IPS DF 4.7 (cell line): ENCODE measurements around the gene TTC8.
A peak's percentile ranks its signal among the peaks of the same experiment; 100 is the strongest.
"Not testable (repeated sequence)": the region's sequence is repeated elsewhere in the genome, so short reads cannot be mapped to it uniquely, and the experiment has no call there.

Experiments used
- DNase-seq: peaks from one replicate; pipeline ENCODE4 v3.0.0-alpha.2; 2013; ENCODE audit warnings: low spot score; ENCODE audit errors: extremely low read depth

Gene TTC8

DNA sequence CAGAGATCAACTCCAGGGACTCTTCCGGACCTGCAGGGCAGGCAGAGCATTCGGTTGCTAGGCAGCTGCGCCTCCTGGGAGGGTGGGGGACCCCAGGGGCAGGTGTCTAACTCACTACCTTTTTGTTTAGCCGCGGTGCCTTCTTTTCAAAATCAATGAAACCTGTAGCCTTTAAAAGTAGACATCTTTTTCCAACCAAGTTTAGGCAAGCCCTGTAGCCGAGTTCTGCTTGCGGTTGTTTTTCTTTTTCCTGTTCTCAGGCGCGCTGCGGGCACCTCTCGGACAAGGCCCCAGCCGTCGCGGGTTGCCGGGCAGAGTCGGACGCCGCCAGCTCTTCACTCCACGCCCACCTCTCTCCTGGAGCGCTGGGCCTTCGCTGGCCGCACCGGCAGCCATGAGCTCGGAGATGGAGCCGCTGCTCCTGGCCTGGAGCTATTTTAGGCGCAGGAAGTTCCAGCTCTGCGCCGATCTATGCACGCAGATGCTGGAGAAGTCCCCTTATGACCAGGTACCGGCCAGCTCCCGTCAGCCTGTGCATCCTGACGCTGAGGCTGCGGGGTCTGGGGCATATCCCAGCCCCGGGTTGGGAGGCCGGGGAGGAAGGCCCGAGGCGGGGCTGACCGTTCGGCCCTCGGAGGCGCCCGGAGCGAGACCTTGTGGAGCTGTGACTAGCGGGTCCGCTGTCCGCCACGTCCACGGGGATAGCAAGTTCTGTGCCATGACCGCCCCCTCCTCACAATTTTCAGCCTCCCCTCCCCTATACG, at the start of gene TTC8:
Gene TTC8 (plus strand): TSS at position 338 of the 764 bp plus-strand sequence. CDS start 57 bp downstream, at position 395.
- DNase-seq, result peak; percentile 30

DNA sequence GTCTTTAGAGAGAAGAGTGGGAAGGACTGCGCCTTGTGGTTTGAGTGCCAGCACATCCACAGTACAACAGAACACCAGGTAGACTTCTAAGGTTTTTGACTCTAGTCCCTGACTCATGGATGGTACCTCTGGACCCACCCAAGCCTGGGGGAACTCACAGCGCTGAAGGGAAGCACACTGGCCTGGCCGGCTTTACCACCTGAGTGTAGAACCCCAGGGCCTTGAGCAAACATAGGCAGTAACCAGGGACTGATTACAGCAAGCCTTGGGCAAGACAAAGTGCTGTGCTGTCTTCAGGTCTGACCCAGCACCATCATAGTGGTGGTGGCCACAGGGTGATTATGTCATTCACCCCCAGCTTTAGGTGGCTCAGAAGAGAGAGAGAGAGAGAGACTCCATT, 48.9 kb upstream of the TTC8 start:
- no peak for DNase-seq

DNA sequence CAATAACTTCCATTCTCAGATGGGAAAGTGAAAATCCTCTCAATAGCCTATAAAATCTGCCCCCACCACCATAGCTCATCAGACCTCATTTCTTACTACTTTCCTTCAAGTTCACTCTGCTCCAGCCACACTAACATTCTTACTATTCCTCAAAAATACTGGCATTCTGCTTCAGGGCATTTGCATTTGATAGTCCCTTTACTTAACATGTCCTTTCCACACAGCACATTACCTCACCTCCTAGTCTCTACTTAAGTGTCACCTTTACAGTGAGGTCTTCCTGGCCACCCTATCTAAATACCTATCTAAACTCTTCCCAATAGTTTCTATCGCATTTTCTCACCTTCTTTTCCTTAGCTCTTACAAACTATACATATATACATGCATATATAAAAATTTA, 38.5 kb upstream of the TTC8 start:
- no peak for DNase-seq

DNA sequence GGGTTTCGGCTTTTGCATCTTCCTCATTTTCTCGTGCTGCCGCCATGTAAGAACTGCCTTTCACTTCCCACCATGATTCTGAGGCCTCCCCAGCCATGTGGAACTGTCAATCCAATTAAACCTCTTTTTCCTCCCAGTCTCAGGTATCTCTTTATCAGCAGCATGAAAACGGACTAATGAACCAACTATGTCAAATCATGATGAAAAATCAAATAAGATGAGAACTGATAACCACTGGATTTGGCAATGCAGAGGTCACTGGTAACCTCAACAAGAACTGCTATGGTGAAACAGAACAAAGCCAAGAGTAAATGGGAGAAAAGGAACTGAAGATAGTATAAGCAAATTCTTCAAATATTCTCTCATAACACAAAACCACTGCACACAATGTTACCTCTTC, 37.7 kb upstream of the TTC8 start:
- no peak for DNase-seq

DNA sequence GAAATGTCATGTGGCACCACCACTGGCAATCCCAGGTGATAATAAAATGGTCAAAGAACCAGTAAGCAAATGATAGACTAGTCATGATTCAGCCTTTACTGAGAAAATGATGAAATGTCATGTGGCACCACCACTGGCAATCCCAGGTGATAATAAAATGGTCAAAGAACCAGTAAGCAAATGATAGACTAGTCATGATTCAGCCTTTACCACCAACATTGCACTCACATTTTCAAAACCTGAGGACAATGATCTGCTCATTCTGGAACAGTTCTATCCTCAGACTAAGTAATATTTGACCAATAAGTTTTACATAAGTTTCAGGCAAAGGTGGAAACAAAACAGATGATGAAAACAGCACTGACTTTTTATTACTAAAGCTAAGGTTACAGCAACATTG, 34.9 kb upstream of the TTC8 start:
- not testable (repeated sequence) for DNase-seq

DNA sequence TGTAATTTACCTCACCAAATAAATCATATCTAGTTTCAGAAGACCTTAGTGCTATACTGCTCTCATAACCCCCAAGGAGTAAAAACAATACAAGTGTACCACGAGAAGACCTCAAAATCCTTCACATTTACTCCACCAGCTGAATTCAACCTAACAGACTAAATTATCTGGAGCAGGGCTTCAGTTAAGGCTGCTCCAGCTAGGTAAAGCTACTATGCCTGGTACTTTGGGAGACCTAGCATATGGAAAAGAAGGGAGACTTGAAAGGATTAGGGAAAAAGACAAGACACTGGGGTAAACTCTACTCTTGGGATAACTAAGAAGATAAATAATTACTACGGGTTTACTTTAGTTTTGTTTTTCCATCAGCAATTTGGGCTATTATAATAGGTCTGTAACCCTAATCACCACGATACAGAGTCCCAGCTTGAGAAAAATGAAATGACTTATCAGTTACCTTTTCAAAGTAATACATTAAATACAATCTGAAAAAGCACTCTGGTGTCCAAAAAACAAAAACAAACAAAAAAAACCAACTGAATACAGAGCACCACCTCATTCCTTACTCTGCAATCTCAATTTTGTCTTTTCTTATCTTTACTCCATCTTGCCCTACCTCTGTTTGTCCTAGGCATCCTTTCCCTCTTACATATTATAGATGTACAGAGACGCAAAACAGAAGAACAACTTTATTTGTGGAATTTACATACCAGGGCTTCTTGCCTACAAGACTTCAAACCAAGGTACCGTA, 33.8 kb upstream of the TTC8 start:
- no peak for DNase-seq

DNA sequence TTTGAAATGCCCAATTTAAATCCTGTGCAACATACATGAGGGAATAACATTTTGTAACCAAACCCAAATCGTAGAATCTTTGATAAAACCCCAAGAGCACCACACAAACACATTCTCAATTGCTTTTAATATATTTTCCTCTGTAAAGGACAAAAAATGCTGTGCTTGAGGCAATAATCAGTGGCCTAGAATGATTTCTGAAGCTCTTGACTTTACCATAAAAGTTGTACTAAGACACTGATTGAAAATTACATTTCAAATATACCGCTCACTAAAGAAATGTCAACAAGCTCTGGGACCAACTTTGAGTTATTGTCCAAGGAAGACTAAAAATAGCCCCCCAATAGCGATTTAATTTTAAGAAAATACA, 33.2 kb upstream of the TTC8 start:
- DNase-seq, result no peak

DNA sequence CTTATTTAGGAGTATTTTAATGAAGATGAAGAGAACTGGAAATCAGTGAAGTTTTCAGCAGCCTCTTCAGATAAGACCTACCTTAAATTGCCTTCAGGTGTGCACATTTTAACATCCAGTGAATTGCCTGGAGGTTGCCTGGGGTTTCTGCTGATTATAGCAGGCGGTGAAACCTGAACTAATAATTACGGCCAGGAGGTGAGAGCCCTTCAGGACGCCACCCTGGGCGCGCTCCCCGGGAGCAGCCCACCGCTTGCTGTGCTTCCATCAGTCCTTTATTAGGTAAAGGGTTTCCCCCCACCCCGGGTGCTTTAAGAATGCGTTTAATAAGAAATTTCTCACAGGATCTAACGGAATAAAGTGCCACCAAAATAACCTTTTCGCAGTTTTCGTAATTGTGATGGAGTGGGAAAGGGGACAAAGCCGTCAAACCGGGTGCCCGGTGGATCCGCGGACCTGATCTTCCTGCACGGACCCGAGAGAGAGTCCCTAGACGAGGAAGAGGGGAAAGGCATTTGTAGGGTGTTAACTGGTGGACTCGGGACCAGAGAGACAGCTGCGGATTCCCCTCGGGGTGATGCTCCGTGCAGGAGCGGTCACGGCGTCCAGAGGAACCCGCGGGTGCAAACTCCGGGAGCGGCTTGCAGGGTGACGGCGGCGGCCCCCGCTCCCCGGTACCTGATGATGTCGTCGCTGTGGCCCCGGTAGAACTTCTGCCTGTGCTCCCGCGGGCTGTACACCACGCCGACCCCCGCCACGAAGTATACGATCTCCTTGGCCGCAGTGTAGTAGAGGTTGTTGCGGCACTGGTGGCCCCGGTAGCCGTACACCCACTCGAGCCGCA, 32.6 kb upstream of the TTC8 start:
- DNase-seq, result no peak

DNA sequence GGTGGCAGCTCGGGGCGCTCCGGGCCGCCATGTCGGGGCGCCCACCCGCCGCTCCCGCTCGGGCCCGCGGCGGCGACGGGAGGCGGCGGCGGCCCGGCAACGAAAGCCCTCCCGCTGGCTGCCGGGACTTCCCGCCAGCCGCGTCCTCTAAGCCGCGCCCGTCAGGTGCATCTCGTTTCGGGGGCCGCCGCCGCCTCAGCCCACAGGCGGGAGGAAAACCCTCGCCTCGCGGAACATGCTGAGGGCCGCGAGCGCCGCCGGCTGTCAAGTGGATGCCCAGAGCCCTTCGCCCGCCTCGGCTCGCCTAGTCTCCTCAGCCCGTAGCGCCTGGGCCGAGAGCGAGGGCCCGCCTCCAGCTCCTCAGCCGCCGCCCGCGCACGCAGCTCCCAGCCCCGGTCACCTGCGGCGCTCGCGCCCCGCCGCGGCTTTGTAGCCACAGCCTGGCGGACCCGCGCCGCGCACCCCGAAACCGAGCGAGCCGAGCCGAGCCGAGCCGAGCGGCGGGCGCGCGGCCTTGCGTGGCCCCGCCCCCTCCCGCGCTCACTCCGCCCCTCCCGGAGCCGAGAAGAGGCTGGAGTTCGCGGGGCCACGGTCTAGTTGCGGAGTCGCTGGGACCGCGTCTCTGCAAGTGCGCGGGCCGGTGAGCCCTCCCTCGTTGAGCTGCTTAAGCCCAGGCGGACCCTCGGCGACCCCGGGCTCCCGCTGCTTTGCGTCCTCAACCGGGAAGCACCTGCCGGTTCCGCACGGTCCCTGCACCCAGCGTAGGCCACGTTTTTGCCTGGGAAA, 31.8 kb upstream of the TTC8 start, which contains the start of gene EML5:
Gene EML5 (minus strand): TSS at position 481 of the 786 bp plus-strand sequence. CDS start 450 bp downstream, at position 31.
- DNase-seq, result no peak

DNA sequence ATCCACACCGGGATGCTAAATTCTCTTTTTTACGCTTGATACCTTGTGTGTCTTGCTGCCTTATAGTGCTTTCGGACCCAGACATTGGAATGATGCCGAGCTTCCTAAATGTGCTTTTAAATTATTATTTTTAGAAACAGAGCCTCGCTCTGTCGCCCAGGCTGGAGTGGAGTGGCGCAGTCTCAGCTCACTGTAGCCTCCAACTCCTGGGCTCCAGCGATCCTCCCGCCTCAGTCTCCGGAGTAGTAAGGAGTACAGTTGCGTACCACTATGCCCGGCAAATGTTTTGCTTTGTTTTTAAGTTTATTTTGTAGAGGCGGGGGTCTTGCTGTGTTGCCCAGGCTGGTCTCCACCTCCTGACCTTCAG, 31.2 kb upstream of the TTC8 start:
- no peak for DNase-seq

DNA sequence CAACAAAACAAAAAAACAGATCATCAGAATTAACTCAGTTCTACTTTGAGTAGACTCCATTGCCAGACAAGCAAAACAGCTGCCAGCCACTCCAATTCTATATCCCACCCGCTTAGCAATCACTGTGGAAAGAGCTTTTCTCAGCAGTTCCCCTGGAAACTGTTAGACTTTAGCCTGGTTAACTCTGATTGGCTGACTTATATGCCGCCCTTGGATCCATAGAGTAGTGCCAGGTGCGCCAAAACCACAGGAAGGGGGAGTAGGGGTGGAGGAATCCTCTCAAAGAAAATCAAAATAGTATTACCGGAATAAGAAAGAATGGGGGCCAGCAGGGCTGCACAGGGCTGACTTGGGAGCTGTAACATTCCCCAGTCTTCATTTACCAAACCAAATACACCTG, 26.3 kb upstream of the TTC8 start:
- DNase-seq, result no peak

DNA sequence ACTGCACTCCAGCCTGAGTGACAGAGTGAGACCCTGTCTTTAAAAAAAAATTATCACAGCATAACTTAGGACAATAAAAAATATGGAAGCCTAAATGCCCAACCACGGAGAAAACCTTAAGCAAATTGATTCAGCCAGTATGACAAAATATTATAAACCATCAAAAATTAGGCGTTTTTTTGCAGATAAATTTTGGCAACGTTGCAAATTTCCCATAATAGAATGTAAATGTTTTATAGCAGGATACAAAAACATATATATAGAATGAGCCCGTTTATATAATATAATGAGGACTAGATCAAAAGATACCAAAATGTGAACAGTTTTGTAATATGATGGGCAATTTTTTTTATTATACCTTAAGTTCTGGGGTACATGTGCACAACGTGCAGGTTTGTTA, 24.9 kb upstream of the TTC8 start:
- DNase-seq, result no peak

DNA sequence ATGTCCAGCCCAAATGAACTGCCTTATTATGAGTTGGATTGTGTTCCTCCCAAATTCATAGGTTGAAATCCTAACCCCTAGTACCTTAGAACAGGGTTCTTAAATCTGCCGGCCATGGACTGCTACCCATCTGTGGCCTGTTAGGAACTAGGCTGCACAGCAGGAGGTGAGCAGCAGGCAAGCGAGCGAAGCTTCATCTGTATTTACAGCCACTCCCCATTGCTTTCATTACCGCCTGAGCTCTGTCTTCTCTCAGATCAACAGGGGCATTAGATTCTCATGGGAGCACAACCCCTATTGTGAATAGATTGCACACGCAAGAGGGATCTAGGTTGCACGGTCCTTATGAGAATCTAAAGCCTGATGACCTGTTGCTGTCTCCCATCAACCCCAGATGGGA, 21.9 kb upstream of the TTC8 start:
- no peak for DNase-seq

DNA sequence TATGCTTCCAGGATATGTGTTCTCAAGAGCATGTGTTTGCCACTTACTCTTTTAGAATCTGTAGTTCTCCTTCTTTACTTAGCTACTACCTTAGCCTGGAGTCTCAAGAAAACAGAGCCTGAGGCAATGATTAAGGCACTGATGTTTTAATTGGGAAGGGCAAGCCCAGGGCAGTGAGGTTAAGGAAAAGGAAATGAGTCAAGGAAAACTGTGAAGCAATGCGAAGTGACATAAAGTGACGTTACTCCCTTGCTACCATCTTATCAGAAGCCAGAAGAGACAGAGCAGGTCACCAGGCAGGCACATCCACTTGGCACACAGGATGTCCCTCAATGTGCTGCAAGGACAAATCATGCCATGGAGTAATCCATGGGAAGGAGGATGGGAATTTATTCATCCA, 20.4 kb upstream of the TTC8 start:
- DNase-seq, result no peak

DNA sequence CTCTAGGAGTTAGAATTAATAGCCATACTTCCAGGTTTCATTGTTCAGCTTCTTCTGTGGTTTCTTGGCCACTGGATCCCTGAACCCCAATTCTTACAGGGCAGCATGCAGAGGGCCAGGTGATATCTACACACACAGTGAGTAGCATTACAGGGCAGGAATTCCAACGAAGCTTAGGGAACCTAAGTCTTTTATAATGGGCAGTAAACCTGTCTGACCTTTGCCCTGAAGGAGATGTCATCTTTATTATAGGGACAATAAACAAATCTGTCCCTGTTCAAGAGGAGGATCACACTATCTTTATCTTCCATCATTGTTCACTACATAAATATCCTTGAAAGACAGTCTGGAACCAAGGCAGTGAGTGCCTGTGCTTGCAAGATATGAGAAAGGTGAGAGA, 20.0 kb upstream of the TTC8 start:
- DNase-seq, result no peak

DNA sequence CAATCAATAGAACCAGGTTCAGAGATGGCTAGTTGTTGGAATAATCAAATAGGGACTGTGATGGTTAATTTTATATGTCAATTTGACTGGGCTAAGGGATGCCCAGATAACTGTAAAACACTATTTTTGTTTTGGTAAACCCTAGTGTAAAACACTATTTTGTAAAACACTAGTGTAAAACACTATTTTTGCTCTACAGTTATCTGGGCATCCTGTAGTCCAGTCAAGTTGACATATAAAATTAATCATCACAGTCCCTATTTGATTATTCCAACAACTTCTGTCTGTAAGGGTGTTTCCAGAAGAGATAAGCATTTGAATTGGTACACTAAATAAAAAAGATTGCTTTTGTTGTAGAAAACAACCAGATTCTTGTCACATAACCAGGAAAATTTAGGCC, 16.1 kb upstream of the TTC8 start:
- no peak for DNase-seq

DNA sequence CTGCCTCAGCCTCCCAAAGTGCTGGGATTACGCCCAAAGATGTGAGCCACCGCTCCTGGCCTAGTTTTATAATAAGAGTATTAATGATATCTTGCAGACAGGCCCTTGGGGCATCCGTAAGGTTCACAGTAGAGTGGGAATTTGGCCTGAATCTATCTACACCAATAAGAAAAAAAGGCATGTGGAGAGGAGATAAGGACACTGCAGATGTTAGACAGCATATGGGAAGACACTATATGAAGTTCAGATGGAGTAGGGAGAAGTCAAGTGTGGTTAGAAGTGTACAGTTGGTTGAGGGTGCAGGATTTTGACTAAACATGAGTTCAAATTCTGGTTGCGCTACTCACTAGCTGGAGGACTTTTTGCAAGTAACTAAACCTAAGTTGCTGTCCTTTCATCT, 8.5 kb upstream of the TTC8 start:
- DNase-seq, result no peak

DNA sequence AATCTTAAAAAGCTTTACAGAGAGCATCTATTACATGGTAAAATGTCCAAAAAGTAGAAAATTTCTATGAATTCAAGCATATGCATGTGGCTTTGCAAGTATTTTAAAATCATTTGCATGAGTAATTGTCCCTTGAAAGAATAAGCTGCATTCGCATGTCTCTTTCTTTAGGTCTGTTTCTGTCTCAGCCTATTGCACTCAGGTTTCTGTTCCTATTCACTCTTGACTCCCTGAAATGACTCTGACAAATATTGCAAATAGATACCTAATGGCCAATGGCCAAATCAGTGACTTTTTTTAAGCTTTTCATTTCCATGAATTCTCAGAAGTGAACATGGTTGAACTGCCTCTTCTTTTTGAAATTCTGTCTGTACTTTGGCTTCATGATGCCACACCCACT, 6.4 kb upstream of the TTC8 start:
- DNase-seq, result no peak

DNA sequence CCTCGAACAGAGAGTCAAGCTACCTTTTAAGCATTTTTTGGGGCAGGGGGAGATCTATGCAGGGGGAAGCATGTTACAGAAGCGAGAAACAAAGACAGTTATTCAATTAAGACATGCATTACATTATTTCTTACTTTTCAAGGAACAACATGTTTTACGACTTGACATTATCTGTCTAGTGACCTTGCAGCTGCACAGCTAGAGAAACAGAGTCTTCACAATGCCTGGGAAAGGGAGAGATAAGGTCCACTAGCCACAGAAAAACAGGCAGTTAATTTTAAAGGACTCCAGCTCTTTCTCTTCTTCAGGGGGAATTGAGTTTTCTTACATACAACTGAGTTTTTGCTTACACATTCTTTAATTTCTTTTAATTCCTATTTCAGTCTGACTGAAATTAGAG, 4.8 kb upstream of the TTC8 start:
- DNase-seq, result not testable (repeated sequence)

DNA sequence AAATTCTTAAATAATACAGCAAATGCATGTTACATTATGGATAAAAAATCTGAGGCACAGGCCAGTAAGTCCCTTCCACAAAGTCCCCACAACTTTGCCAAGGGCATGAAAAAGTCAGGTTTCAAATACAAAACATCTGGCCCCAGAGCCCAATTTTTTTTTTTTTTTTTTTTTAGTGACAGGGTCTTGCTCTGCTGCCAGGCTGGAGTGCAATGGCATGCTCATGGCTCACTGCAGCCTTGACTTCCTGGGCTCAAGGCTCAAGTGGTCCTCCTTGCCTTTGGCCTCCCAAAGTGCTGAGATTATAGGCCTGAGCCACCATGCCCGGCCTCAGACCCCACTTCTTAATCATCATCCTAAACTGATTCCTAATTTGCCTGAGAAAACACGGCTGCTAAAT, 3.1 kb upstream of the TTC8 start:
- no peak for DNase-seq

DNA sequence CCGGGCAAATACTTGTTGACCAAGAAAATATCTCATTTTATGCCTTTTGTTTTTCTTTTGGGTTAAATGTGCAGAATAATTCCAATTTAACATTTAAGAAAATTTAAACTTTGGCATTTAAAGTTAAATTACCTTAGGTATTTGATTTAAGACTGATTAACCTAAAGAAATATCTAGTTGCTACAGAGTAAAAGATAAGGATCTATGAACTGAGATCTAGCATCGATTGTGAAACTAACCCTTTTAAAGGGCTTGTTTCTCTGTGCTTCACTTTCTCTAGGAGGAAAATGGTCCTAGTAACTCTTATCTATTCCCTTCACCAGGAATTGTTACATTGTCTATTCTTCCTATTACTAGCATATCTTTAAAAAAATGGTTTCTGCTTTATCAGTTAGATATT, 2.6 kb upstream of the TTC8 start:
- no peak for DNase-seq
